K562 (cell line): ENCODE measurements around the gene SHANK1.

Experiments used
- CTBP1 ChIP-seq: fragments of 450-650 bp; IDR thresholded peaks from 2 replicates; pipeline ENCODE4 v1.6.1; 2016; ENCODE audit warnings: borderline replicate concordance
- FOXO4 ChIP-seq: fragments of 450-650 bp; formaldehyde crosslinking; IDR thresholded peaks from 2 replicates; pipeline ENCODE4 v1.4.0; 2020; ENCODE audit warnings: mild to moderate bottlenecking, moderate library complexity
- MAFK ChIP-seq: IDR thresholded peaks from 2 replicates; pipeline ENCODE4 v1.6.1; 2011; ENCODE audit warnings: low read length, improper control_type of control experiment
- POLR2AphosphoS5 ChIP-seq: IDR thresholded peaks from 2 replicates; pipeline ENCODE4 v1.6.1; 2011; ENCODE audit warnings: mild to moderate bottlenecking, low read depth, low read length, moderate library complexity; ENCODE audit not compliant: control insufficient read depth, insufficient read depth
- SIX5 ChIP-seq, 2 experiments: IDR thresholded peaks; 2 replicates each; pipeline ENCODE4 v1.6.1; 2011; ENCODE audit warnings: low read length in 2 of 2, borderline replicate concordance in 1 of 2, low read depth in 1 of 2, mild to moderate bottlenecking in 1 of 2, moderate library complexity in 1 of 2; ENCODE audit not compliant: insufficient read depth in 1 of 2
- ZNF551 ChIP-seq: fragments of 250-450 bp; sonication (Bioruptor Pico); IDR thresholded peaks from 2 replicates; pipeline ENCODE4 v1.5.0; 2021; ENCODE audit warnings: mild to moderate bottlenecking, moderate library complexity

GRCh38 chr19:50703915-50704796 is 15.4 kb downstream of the SHANK1 start:
- TF ChIP-seq MAFK (no peak), ZNF551 (no peak), POLR2AphosphoS5 (no peak), CTBP1 (no peak; the same call in 1 of the 2 replicates), FOXO4 (CRISPR knock-in tag) (no peak), SIX5 (IDR thresholded peaks at IDR 0.05; ENCODE audit: borderline replicate concordance in 1 of 2, insufficient read depth in 1 of 2, low read depth in 1 of 2, low read length in 2 of 2) (no peak)
